ENCODE measurements around the gene CFAP299. TPM values are rescaled to one million over a fixed set of nuclear protein-coding genes. Genes with fewer than 3 reads are reported as not detected.

CFAP299 gene
- total and polyA plus RNA-seq, 2 of the 8 experiments (the other 6 are each of a cell fraction or from before 2014, with no cell fraction given), result not detected

DNA sequence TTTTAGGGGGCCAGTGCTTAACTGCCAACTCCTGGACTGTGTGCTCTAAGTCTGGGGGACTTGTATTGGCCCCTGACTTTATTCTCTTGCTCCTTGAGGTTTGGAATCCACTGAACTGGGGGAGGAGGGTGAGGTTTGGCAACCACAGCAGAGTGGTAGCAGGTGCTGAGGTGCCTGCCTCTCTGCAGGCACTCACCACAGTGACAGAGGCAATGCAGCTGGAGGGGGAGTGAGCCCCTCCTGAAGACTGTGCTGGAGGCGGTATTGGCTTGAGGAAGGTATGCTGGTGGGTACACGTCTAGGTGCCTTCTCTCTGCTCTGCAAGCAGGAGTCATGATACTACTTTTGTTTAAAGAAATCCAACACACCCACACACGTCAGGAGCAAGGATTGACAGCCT, 24.6 kb downstream of the CFAP299 start:
- H4K91ac ChIP-seq (replicated peaks; ENCODE audit: insufficient read length, low read length), result no peak overlapping the region

More for the DNA sequence above, 24.6 kb downstream of the CFAP299 start:
- H3K4ac ChIP-seq (replicated peaks; ENCODE audit: insufficient read length, low read depth, low read length), result no peak overlapping the region
- no peak overlapping the region for H3K14ac ChIP-seq (ENCODE audit: insufficient read length)
- DNase-seq (ENCODE audit: low read depth in 1 of 2, low spot score in 2 of 2), result no peak
- no peak overlapping the region for H3K56ac ChIP-seq (replicated peaks; ENCODE audit: insufficient read length, low read depth, low read length)
- H3K4me1 ChIP-seq (replicated peaks in 1 of 4; ENCODE audit: control insufficient read depth in 3 of 4, insufficient read depth in 4 of 4, low read length in 3 of 4), result peaks cover 0 to 4% (median 2%) of the 10 kb centered on the region in 4 experiments; a peak in 2 of 7 replicates
- TF ChIP-seq TEAD4 (IDR thresholded peaks at IDR 0.05; ENCODE audit: low read depth, low read length) (no peak), TAF7 (optimal IDR thresholded peaks at IDR 0.05; ENCODE audit: borderline replicate concordance, low read depth, low read length) (no peak), CTBP2 (IDR thresholded peaks at IDR 0.05; ENCODE audit: borderline replicate concordance, insufficient read depth, insufficient read length, low read length) (no peak)
- no peak overlapping the region for H2BK12ac ChIP-seq (ENCODE audit: low read depth, low read length)
- no peaks in the 10 kb centered on the region for H4K20me1 ChIP-seq (replicated peaks in 1 of 2; ENCODE audit: control insufficient read depth in 1 of 2, insufficient read depth in 2 of 2, low read length in 2 of 2)
- no peak overlapping the region for H3K23ac ChIP-seq (ENCODE audit: insufficient read length)
- H3K9me3 ChIP-seq (ENCODE audit: insufficient read depth in 2 of 2, low read depth in 1 of 2, low read length in 1 of 2), result no peaks in the 10 kb centered on the region
- no peak overlapping the region for H2BK15ac ChIP-seq (ENCODE audit: low read length)
- H2BK20ac ChIP-seq (ENCODE audit: low read length), result no peak overlapping the region
- H2AK5ac ChIP-seq (ENCODE audit: low read depth, low read length), result no peak overlapping the region
- 60% methylated on average over 3 of the region's 3 CpGs; no CpG with 5 or more reads in 1 of the 2 experiments for WGBS, 2 experiments (ENCODE audit: extremely low coverage in 1 of 2, insufficient coverage in 1 of 2, insufficient read length in 1 of 2, insufficient replicate concordance in 2 of 2, low coverage in 1 of 2, low lambda C conversion rate in 2 of 2, missing lambda C conversion rate in 1 of 2)
- H4K5ac ChIP-seq (ENCODE audit: insufficient read length, low read depth, low read length), result no peak overlapping the region
- POLR2A ChIA-PET (ENCODE audit: partially characterized antibody), result no interaction called here
- CTCF ChIA-PET (ENCODE audit: partially characterized antibody), result interaction anchor here (0.9 to 6.5 kb wide), 3 partner anchors 177 to 692 kb away, joined by 4 to 58 read pairs (median 15); no protein-coding TSS in a partner anchor
- H3K79me2 ChIP-seq (ENCODE audit: control insufficient read depth in 1 of 2, insufficient read depth in 2 of 2, low read length in 2 of 2), result no peaks in the 10 kb centered on the region
- no peak overlapping the region for H4K8ac ChIP-seq (ENCODE audit: extremely low read depth, insufficient read depth, low read length)
- H2AFZ ChIP-seq (ENCODE audit: low read length), result no peak overlapping the region
- H3K4me2 ChIP-seq (ENCODE audit: insufficient read depth in 1 of 2, low read depth in 2 of 2, low read length in 2 of 2), result no peak overlapping the region
- H3K23me2 ChIP-seq (ENCODE audit: low read depth, low read length), result no peaks in the 10 kb centered on the region; the same call in 1 of the 2 replicates
- H3K9ac ChIP-seq (replicated peaks in 1 of 4; ENCODE audit: extremely low read depth in 1 of 4, low read depth in 3 of 4, low read length in 3 of 4), result no peak overlapping the region
- no peaks in the 10 kb centered on the region for H3K27me3 ChIP-seq (replicated peaks in 1 of 4; ENCODE audit: control insufficient read depth in 3 of 4, extremely low read depth in 1 of 4, insufficient read depth in 3 of 4, low read length in 3 of 4)
- H3K36me3 ChIP-seq (ENCODE audit: control insufficient read depth in 2 of 4, insufficient read depth in 4 of 4, low read length in 3 of 4), result no peaks in the 10 kb centered on the region
- H3K4me3 ChIP-seq (ENCODE audit: extremely low read depth in 1 of 4, insufficient read depth in 2 of 4, low read depth in 3 of 4, low read length in 4 of 4), result no peak overlapping the region
- H3K27ac ChIP-seq (ENCODE audit: low read depth, low read length), result no peak overlapping the region
- no peak overlapping the region for H3K18ac ChIP-seq (ENCODE audit: extremely low read depth, low read length)
- no peak overlapping the region for H2BK120ac ChIP-seq (replicated peaks; ENCODE audit: low read depth, low read length)
- H2BK5ac ChIP-seq (ENCODE audit: low read depth, low read length), result no peak overlapping the region
- no peak for FAIRE-seq
- no peaks in the 10 kb centered on the region for H3K79me1 ChIP-seq (ENCODE audit: low read depth, low read length)
